SH-SY5Y (cell line): ENCODE data around the gene EPB41L2.

ENCODE experiments used
- GATA2 ChIP-seq: IDR thresholded peaks from 2 replicates; pipeline ENCODE4 v1.6.1; 2011; ENCODE audit warnings: mild to moderate bottlenecking, low read depth, low read length
- GATA3 ChIP-seq: IDR thresholded peaks from 2 replicates; pipeline ENCODE4 v1.6.1; 2011; ENCODE audit warnings: low read depth, mild to moderate bottlenecking, low read length, moderate library complexity

GRCh38 chr6:131051341-131051740 is 11.7 kb downstream of the EPB41L2 start:
- no peak for TF ChIP-seq GATA2
- TF ChIP-seq GATA3: no peak
